WTC11 (cell line): ENCODE measurements around the gene GRIK2. TPM values are rescaled to one million over a fixed set of nuclear protein-coding genes. Genes with fewer than 3 reads are reported as not detected.

Experiments
- ATAC-seq: fragments of 200-7000 bp; cut with Tn5 transposase; 2 replicates; pipeline ENCODE4 v1.10.0; 2021; ENCODE audit warnings: mild to moderate bottlenecking, moderate library complexity
- CTCF ChIA-PET: fragments of 300-600 bp; sonication (Branson Sonifier 250); formaldehyde crosslinking; loops from one replicate; lab custom pipeline; 2021; ENCODE audit warnings: antibody characterized with exemption; lab: Charles Lee
- POLR2A ChIA-PET: fragments of 350-600 bp; sonication (Branson Sonifier 250); formaldehyde crosslinking; loops from one replicate; lab custom pipeline; 2021; ENCODE audit warnings: antibody characterized with exemption; lab: Charles Lee
- DNase-seq: peaks from one replicate; pipeline ENCODE4 v3.0.0; 2021; ENCODE audit warnings: low spot score
- H3K27ac Mint-ChIP-seq: 2 replicates; pipeline ENCODE4 v1.8.0; 2021; ENCODE audit warnings: mixed read lengths
- H3K27me3 Mint-ChIP-seq: 2 replicates; pipeline ENCODE4 v1.8.0; 2021; ENCODE audit warnings: low read depth, mild to moderate bottlenecking, moderate library complexity, mixed read lengths
- H3K36me3 Mint-ChIP-seq: 2 replicates; pipeline ENCODE4 v1.8.0; 2021; ENCODE audit warnings: mixed read lengths
- H3K4me1 Mint-ChIP-seq: 2 replicates; pipeline ENCODE4 v1.8.0; 2022; ENCODE audit warnings: mixed read lengths
- H3K4me3 Mint-ChIP-seq: 2 replicates; pipeline ENCODE4 v1.8.0; 2021; ENCODE audit warnings: mild to moderate bottlenecking, moderate library complexity, mixed read lengths
- H3K9me3 Mint-ChIP-seq: 2 replicates; pipeline ENCODE4 v1.8.0; 2021; ENCODE audit warnings: mixed read lengths
- CBFB ChIP-seq: sonication (generic); formaldehyde crosslinking; IDR thresholded peaks from 2 replicates; pipeline ENCODE4 v1.8.1; 2022; ENCODE audit warnings: mild to moderate bottlenecking, low read depth, missing genetic modification reagents
- CREB1 ChIP-seq: sonication (generic); formaldehyde crosslinking; IDR thresholded peaks from 2 replicates; pipeline ENCODE4 v1.8.0; 2023; ENCODE audit warnings: mild to moderate bottlenecking, missing genetic modification reagents
- EMX1 ChIP-seq: fragments of 250-450 bp; sonication (Bioruptor Pico); IDR thresholded peaks from 2 replicates; pipeline ENCODE4 v1.8.0; 2021; ENCODE audit warnings: mild to moderate bottlenecking
- ESRRA ChIP-seq: sonication (generic); formaldehyde crosslinking; IDR thresholded peaks from 2 replicates; pipeline ENCODE4 v1.8.1; 2022; ENCODE audit warnings: mild to moderate bottlenecking, missing genetic modification reagents, borderline replicate concordance
- PRRX2 ChIP-seq: fragments of 250-450 bp; sonication (Bioruptor Pico); IDR thresholded peaks from 2 replicates; pipeline ENCODE4 v1.8.0; 2021; ENCODE audit warnings: mild to moderate bottlenecking
- ZNF317 ChIP-seq: sonication (generic); formaldehyde crosslinking; IDR thresholded peaks from 2 replicates; pipeline ENCODE4 v1.8.1; 2023; ENCODE audit warnings: low read depth, mild to moderate bottlenecking, moderate library complexity, missing genetic modification reagents, borderline replicate concordance
- ZNF423 ChIP-seq: fragments of 250-450 bp; sonication (Bioruptor Pico); IDR thresholded peaks from 2 replicates; pipeline ENCODE4 v2.1.2; 2022; ENCODE audit warnings: mild to moderate bottlenecking, moderate library complexity
- total RNA-seq: library from RNA; stranded (reverse); gene quantifications from 3 replicates; pipeline ENCODE4 v1.2.3, GENCODE V29; 2021
- TF ChIP-seq, protein P1 (sequence below): sonication (generic); formaldehyde crosslinking; IDR thresholded peaks from 2 replicates; pipeline ENCODE4 v1.8.1; 2023; ENCODE audit warnings: mild to moderate bottlenecking, missing genetic modification reagents, moderate library complexity
- TF ChIP-seq, protein P2 (sequence below): fragments of 250-450 bp; sonication (Bioruptor Pico); IDR thresholded peaks from 2 replicates; pipeline ENCODE4 v1.9.0; 2021; ENCODE audit warnings: mild to moderate bottlenecking
- TF ChIP-seq, protein P3 (sequence below): fragments of 250-450 bp; sonication (Bioruptor Pico); IDR thresholded peaks from 2 replicates; pipeline ENCODE4 v1.9.0; 2021; ENCODE audit warnings: mild to moderate bottlenecking
- TF ChIP-seq, protein P4 (sequence below): sonication (generic); formaldehyde crosslinking; IDR thresholded peaks from 2 replicates; pipeline ENCODE4 v1.8.1; 2023; ENCODE audit warnings: mild to moderate bottlenecking, moderate library complexity, missing genetic modification reagents
- TF ChIP-seq, protein P5 (sequence below): sonication (generic); formaldehyde crosslinking; IDR thresholded peaks from 2 replicates; pipeline ENCODE4 v1.8.0; 2022; ENCODE audit warnings: mild to moderate bottlenecking, missing genetic modification reagents
- TF ChIP-seq, protein P6 (sequence below): sonication (generic); formaldehyde crosslinking; IDR thresholded peaks from 2 replicates; pipeline ENCODE4 v1.8.0; 2023; ENCODE audit warnings: missing genetic modification reagents
- TF ChIP-seq, protein P7 (sequence below): sonication (generic); formaldehyde crosslinking; IDR thresholded peaks from 2 replicates; pipeline ENCODE4 v1.8.1; 2023; ENCODE audit warnings: mild to moderate bottlenecking, missing genetic modification reagents

The GRIK2 gene
- total RNA-seq, 1 experiment from 2014 or later, result 2.7 TPM

DNA sequence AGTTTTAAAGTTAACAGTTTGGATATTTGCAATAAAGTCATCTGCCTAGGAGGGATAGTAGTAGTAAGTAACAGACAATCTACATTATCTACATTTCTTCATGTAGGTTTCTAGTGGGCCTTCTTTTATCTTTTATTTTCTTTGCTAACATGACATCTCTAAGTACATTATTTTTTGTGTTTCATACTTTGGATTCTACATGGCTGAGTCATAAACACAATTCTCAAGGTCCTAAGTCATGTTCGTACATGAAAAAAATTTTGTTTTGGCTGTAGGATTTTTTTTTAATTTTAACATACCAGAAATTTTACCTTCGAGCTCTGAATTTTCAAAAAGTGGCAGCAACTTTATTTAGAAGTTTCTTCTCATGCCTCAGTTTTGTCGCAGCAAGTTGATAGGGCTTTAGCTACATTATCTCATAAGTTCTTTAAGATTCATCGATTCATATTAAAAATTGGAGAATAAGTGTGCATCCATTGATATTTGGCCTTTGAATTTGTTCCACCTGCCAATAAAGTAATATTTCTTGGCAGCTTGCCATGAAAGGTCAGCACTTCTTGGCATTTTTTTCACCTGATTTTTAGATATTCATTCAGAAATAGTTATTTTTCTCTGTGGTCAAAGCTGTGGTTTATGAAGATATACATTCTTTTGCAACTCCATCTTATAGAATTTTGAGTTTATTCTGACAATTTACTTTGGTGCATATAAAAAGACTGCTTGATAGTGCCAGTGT is 146.2 kb downstream of the GRIK2 start:
- Mint-ChIP-seq H3K27ac (no peak overlapping the region), H3K27me3 (no peaks in the 10 kb centered on the region), H3K4me3 (no peak overlapping the region), H3K9me3 (no peaks in the 10 kb centered on the region), H3K36me3 (no peaks in the 10 kb centered on the region), H3K4me1 (peaks cover 8% of the 10 kb centered on the region)
- POLR2A ChIA-PET, result no interaction called here
- CTCF ChIA-PET, result no interaction called here
- no peak for ATAC-seq
- TF ChIP-seq, protein P1, sequence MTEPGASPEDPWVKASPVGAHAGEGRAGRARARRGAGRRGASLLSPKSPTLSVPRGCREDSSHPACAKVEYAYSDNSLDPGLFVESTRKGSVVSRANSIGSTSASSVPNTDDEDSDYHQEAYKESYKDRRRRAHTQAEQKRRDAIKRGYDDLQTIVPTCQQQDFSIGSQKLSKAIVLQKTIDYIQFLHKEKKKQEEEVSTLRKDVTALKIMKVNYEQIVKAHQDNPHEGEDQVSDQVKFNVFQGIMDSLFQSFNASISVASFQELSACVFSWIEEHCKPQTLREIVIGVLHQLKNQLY (CRISPR knock-in tag), result no peak
- TF ChIP-seq PRRX2 (CRISPR knock-in tag) (no peak), ZNF317 (CRISPR knock-in tag) (no peak), CBFB (CRISPR knock-in tag) (no peak), EMX1 (CRISPR knock-in tag) (no peak)
- TF ChIP-seq, protein P2, sequence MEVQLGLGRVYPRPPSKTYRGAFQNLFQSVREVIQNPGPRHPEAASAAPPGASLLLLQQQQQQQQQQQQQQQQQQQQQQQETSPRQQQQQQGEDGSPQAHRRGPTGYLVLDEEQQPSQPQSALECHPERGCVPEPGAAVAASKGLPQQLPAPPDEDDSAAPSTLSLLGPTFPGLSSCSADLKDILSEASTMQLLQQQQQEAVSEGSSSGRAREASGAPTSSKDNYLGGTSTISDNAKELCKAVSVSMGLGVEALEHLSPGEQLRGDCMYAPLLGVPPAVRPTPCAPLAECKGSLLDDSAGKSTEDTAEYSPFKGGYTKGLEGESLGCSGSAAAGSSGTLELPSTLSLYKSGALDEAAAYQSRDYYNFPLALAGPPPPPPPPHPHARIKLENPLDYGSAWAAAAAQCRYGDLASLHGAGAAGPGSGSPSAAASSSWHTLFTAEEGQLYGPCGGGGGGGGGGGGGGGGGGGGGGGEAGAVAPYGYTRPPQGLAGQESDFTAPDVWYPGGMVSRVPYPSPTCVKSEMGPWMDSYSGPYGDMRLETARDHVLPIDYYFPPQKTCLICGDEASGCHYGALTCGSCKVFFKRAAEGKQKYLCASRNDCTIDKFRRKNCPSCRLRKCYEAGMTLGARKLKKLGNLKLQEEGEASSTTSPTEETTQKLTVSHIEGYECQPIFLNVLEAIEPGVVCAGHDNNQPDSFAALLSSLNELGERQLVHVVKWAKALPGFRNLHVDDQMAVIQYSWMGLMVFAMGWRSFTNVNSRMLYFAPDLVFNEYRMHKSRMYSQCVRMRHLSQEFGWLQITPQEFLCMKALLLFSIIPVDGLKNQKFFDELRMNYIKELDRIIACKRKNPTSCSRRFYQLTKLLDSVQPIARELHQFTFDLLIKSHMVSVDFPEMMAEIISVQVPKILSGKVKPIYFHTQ, result no peak
- TF ChIP-seq, protein P3, sequence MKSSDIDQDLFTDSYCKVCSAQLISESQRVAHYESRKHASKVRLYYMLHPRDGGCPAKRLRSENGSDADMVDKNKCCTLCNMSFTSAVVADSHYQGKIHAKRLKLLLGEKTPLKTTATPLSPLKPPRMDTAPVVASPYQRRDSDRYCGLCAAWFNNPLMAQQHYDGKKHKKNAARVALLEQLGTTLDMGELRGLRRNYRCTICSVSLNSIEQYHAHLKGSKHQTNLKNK (CRISPR knock-in tag), result no peak
- TF ChIP-seq, protein P4, sequence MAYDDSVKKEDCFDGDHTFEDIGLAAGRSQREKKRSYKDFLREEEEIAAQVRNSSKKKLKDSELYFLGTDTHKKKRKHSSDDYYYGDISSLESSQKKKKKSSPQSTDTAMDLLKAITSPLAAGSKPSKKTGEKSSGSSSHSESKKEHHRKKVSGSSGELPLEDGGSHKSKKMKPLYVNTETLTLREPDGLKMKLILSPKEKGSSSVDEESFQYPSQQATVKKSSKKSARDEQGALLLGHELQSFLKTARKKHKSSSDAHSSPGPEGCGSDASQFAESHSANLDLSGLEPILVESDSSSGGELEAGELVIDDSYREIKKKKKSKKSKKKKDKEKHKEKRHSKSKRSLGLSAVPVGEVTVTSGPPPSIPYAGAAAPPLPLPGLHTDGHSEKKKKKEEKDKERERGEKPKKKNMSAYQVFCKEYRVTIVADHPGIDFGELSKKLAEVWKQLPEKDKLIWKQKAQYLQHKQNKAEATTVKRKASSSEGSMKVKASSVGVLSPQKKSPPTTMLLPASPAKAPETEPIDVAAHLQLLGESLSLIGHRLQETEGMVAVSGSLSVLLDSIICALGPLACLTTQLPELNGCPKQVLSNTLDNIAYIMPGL (CRISPR knock-in tag), result no peak
- no peak for DNase-seq

DNA sequence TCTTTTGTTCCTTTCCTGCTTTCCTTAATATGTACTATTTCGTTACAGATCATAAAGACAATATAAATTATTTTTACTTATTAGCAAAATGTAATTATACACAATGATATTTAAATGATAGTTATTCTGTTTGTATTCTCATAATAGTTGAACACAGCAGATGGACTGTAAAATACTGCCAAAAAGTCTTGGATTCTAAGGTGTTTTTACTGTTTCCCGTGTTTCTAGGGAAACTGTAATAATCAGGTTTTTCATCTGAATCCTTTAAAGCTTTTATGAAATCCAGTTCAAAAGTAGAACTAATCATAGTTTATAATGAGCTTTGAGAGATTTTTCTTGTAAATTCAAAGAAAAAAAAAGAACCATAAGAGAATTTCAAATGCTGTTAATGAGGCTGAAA is 148.4 kb downstream of the GRIK2 start:
- ChIA-PET CTCF (no interaction called here), POLR2A (no interaction called here)
- ATAC-seq (no peak), DNase-seq (no peak)
- Mint-ChIP-seq H3K27ac (no peak overlapping the region), H3K4me1 (peaks cover 8% of the 10 kb centered on the region), H3K4me3 (no peak overlapping the region), H3K27me3 (no peaks in the 10 kb centered on the region), H3K36me3 (no peaks in the 10 kb centered on the region), H3K9me3 (no peaks in the 10 kb centered on the region)
- TF ChIP-seq, protein P5, sequence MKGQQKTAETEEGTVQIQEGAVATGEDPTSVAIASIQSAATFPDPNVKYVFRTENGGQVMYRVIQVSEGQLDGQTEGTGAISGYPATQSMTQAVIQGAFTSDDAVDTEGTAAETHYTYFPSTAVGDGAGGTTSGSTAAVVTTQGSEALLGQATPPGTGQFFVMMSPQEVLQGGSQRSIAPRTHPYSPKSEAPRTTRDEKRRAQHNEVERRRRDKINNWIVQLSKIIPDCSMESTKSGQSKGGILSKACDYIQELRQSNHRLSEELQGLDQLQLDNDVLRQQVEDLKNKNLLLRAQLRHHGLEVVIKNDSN (CRISPR knock-in tag), result no peak
- TF ChIP-seq CREB1 (CRISPR knock-in tag), result no peak
- TF ChIP-seq ZNF423 (CRISPR knock-in tag), result no peak
- TF ChIP-seq, protein P6, sequence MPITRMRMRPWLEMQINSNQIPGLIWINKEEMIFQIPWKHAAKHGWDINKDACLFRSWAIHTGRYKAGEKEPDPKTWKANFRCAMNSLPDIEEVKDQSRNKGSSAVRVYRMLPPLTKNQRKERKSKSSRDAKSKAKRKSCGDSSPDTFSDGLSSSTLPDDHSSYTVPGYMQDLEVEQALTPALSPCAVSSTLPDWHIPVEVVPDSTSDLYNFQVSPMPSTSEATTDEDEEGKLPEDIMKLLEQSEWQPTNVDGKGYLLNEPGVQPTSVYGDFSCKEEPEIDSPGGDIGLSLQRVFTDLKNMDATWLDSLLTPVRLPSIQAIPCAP (CRISPR knock-in tag), result no peak
- TF ChIP-seq ESRRA, result no peak
- TF ChIP-seq, protein P7, sequence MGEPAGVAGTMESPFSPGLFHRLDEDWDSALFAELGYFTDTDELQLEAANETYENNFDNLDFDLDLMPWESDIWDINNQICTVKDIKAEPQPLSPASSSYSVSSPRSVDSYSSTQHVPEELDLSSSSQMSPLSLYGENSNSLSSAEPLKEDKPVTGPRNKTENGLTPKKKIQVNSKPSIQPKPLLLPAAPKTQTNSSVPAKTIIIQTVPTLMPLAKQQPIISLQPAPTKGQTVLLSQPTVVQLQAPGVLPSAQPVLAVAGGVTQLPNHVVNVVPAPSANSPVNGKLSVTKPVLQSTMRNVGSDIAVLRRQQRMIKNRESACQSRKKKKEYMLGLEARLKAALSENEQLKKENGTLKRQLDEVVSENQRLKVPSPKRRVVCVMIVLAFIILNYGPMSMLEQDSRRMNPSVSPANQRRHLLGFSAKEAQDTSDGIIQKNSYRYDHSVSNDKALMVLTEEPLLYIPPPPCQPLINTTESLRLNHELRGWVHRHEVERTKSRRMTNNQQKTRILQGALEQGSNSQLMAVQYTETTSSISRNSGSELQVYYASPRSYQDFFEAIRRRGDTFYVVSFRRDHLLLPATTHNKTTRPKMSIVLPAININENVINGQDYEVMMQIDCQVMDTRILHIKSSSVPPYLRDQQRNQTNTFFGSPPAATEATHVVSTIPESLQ, result no peak
